HG02623 (cell line): Measurements from ENCODE around the gene ASAP3.
"Not testable (repeated sequence)": the region's sequence is repeated elsewhere in the genome, so short reads cannot be mapped to it uniquely, and the experiment has no call there.

Experiments used
- ATAC-seq: cut with Tn5 transposase; IDR thresholded peaks from one replicate; pipeline ENCODE4 v1.9.1; 2021; ENCODE audit warnings: moderate library complexity; ENCODE audit not compliant: unreplicated experiment

The ASAP3 gene

DNA sequence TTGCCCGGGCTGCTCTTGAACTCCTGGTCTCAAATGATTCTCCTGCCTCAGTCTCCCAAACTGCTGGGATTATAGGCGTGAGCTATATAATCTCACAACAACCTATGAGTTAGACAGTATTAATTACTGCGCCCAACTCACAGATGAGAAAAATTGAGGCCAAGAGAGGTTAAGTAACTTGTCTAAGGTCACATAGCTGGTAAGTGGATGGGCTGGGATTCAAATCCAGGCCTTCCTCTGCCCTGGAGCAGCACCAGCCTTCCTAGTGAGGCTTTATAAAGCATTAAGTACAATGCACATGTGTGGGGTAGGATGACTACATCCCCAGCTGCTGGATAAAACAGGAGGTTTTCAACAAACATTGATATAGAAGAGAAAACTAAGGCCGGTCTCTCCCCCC lies 31.9 kb upstream of the ASAP3 start:
- ATAC-seq, result no peak

DNA sequence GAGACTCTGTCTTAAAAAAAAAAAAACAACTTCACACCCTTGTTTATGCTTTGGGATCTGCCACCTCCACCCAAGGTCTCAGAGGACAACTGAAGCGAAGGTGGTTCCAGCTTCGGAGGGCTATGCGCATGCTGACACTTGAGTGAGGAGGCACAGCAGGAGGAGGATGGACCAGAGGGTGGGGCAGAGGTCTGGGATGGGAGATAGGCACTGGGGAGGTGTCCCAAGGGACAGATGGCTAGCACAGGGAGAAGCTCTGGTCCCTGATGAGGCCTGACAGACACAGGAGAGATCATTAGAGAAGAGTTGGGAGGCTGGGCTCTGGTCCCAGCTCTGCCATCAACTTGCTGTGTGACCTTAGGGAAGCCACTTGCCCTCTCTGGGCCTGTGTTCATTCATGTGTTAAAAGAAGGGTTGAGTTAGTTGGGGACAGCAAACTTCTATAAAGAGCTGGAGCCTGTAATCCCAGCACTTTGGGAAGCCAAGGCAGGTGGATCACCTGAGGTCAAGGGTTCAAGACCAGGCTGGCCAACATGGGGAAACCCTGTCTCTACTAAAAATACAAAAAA lies 30.2 kb upstream of the ASAP3 start:
- no peak for ATAC-seq

DNA sequence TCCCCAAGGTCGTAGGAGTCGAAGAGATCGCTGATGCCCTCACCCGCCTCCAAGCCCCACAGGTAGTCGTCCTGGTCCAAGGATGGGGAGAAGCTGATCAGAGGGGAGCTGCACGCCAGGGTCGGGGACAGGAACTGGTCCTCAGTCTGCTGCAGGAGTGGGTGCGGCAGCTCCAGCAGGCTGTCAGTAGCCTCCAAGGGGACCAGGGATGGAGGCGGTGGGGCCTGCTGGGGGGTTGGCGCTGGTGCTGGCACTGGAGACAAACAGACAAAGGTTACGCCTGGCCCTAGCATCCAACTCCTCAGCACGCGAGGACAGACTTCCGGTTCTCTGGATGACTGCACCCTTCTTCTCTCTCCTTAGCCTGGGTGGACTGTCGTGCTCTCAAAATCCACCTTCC lies 25.9 kb upstream of the ASAP3 start:
- ATAC-seq, result no peak

DNA sequence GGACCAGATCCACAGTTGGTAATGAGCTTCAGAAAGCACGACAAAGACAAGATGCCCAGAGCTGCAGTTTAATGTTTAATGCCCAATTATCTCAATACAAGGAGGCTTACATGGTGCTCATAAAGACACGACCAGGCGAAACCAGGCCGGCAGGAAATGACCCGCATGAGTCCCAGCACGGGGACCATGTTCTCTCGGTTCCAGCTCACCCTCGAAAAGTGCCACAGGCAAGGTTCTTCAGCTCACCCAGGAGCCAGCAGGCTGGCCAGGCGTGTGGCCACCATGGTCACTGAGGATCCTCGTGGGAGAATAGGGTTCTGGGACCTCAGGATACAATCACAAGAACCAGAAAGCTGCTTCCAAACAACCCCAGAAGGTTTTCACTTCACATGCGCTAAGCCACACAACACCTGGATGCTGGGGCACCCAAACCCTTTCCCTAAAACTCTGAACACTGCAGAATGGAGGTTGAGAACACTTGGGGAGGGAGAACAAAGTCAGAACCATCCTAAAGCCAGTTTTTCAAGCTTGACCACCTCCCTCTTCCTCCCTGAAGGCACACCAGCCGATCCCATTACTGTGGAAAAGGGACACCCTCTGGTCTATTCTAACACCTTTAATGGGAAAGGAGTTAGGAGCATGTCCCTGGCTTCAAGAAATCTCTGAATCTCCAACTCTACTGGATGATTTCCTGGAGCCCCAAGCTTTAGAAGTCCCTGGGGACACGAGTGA lies 22.6 kb upstream of the ASAP3 start:
- no peak for ATAC-seq

DNA sequence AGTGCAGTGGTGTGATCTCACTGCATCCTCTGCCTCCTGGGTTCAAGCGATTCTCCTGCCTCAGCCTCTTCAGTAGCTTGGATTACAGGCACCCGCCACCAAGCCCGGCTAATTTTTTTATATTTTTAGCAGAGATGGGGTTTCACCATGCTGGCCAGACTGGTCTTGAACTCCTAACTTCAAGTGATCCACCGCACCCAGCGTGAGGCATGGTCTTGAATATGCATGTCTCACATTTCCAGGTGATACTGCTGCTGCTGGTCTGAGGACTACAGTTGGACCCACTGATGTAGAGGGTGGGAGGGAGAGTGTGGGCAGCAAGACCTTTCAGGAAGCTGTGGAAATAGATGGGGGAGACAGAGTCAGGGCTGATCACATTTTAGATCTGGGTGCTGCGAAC lies 21.9 kb upstream of the ASAP3 start:
- ATAC-seq, result no peak

DNA sequence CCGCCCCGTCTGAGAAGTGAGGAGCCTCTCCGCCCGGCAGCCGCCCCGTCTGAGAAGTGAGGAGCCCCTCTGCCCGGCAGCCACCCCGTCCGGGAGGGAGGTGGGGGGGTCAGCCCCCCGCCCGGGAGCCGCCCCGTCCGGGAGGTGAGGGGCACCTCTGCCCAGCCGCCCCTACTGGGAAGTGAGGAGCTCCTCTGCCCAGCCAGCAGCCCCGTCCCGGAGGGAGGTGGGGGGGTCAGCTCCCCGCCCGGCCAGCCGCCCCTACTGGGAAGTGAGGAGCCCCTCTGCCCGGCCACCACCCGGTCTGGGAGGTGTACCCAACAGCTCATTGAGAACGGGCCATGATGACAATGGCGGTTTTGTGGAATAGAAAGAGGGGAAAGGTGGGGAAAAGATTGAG lies 20.2 kb upstream of the ASAP3 start:
- ATAC-seq, result not testable (repeated sequence)

DNA sequence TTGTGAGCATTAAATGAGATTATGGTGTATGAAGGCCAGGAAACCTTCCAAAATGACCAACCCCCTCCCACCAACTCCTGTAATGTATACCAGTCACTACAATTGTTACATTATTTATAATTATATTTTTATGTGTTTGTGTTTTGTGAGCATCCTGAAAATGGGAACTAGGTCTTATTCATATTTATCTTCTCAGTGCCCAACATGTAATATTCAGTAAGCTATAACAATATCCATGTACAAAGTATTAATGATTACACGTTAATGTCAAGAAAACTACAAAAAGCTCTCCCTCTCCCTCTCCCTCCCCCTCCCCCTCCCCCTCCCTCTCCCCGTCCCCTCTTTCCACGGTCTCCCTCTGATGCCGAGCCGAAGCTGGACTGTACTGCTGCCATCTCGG lies 19.0 kb upstream of the ASAP3 start:
- no peak for ATAC-seq

DNA sequence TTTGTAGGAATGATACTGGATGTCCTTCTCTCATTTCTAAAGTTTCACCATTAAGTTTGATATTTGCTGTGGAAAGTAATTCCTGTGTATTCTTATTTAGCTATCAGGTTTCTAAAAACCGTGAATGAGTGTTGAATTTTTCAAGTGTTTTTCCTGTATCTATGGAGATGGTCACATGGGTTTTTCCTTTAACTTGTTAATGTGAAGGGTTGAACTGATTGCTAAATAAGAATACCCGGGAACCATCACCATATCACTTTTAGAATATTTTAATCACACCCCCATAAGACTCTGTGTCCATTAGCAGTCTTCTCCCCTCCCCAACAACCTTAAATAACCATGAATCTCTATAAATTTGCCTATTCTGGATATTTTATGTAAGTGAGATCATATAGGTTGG lies 16.5 kb upstream of the ASAP3 start:
- ATAC-seq, result no peak

DNA sequence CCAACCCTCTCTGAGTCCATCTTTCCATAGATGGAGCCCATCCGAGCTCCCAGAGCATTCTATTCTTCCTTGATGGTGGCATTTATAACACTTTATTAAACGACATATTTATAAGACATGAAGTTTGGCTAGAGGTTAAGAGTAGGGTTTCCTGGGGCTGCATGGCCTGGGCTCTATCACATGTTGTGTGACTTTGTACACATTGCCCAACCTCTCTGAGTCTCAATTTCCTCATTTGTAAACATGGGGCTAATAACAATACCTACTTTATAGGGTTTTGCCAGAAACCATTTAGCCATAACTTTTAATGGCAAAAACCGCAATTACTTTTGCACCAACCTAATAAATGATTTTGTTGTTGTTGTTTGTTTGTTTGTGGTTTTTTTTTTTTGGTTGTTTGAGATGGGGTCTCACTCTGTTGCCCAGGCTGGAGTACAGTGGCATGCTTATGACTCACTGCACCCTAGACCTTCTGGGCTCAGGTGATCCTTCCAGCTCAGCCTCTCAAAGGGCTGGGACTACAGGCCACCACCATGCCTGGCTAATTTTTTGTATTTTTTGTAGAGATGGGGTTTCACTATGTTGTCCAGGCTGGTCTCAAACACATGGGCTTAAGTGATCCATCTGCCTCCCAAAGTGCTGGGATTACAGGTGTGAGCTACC lies 13.9 kb upstream of the ASAP3 start:
- no peak for ATAC-seq

DNA sequence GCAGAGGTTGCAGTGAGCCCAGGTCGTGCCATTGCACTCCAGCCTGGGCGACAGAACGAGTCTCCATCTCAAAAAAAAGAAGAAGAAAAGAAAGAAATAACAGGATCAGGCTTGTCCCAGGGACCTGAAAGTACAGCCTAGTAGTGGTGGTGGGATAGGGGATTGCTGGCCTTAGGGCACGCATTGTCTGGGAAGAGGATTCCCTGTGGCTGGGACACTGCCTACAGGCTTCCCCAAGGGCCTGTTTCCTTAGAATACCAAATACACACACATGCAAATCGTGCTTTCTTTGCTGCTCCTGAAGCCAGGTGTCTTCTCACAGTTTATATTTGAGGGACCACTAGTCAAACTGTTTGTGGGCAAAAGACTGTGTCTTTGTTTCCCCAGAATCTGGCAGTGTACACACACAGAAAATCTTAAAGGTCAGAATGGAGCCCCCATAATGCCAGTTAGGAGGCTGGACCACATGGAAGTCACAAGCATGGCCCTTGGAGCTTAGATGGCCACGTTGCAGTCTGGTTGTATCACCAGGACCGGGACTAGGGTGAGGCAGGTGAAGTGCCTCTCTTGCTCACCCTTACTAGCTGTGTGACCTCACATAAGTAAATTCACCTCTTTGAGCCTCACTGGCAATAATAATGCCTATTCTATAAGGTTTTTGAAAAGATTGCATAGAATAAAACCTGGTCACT lies 12.7 kb upstream of the ASAP3 start:
- no peak for ATAC-seq

DNA sequence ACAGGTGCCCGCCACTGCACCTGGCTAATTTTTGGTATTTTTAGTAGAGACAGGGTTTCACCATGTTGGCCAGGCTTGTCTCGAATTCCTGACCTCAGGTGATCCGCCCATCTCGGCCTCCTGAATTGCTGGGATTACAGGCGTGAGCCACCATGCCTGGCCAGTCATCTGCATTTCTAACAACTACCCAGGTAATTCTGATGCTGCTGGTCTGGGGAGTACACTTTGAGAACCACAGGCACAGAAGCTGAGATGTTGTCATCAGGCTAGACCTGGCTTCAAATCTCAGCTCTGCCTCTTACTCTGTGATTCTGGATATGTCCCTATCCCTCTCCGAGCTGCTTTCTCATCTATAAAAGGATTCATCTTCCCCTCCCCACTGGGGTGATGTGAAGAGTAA lies 10.9 kb upstream of the ASAP3 start:
- ATAC-seq, result not testable (repeated sequence)

DNA sequence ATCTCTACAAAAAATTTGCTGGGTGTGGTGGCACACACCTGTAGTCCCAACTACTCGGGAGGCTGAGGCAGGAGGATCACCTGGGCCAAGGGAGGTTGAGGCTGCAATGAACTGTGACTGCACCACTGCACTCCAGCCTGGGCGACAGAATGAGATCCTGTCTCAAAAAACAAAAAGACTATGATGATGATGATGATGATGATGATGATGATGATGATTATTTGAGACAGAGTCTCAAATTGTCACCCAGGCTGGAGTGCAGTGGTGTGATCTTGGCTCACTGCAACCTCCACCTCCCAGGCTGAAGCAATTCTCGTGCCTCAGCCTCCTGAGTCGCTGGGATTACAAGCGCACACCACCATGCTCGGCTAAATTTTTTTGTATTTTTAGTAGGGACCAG lies 8.8 kb upstream of the ASAP3 start:
- ATAC-seq, result not testable (repeated sequence)

DNA sequence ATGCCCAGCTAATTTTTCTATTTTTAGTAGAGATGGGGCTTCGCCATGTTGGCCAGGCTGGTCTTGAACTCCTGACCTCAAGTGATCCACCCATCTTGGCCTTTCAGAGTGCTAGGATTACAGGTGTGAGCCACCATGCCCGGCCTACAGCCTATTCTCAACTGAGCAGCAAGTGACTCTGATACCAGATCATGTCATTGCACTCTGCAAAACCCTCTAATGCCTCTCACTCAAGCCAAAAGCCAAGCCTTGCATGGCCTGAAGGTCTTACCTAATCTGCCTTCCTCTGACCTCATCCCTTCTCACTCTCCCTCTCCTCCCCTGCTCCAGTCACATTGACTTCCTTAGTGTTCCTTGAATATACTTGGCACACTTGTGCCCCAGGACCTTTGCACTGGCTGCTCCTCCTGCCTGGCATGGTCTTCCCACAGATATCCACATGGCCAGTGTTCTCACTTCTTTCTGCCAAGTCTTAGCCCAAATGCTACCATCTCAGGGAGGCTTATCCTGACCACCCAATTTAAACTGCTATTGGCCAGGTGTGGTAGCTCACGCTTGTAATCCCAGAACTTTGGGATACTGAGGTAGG lies 8.2 kb upstream of the ASAP3 start:
- no peak for ATAC-seq

DNA sequence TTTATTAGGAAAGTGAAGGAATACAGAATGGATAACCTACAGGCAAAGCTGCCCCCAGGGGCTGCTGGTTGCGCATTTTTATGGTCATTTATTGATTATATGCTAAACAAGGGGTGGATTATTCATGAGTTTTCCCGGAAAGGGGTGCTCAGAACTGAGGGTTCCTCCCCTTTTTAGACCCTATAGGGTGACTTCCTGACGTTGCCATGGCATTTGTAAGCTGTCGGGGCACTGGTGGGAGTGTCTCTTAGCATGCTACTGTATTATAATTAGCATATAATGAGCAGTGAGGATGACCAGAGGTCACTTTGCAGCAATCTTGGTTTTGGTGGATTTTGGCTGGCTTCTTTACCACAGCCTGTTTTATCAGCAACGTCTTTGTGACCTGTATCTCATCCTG lies 5.9 kb upstream of the ASAP3 start:
- no peak for ATAC-seq

DNA sequence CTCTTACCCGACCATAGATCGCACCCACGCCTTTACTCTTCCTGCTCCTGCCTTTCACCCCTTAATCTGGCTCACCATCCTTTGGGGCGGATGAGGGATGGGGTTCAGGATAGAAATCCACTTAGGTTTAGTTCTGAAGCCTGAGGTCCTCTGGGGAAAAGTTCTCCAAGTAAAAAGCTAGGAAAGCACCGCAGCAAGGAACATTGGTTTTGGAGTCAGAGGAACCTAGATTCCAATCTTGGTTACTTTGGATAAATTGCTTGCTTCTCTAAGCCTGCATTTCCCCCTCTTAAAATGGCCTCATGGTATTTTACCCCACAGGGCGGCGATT lies 988 bp upstream of the ASAP3 start:
- ATAC-seq, result no peak

DNA sequence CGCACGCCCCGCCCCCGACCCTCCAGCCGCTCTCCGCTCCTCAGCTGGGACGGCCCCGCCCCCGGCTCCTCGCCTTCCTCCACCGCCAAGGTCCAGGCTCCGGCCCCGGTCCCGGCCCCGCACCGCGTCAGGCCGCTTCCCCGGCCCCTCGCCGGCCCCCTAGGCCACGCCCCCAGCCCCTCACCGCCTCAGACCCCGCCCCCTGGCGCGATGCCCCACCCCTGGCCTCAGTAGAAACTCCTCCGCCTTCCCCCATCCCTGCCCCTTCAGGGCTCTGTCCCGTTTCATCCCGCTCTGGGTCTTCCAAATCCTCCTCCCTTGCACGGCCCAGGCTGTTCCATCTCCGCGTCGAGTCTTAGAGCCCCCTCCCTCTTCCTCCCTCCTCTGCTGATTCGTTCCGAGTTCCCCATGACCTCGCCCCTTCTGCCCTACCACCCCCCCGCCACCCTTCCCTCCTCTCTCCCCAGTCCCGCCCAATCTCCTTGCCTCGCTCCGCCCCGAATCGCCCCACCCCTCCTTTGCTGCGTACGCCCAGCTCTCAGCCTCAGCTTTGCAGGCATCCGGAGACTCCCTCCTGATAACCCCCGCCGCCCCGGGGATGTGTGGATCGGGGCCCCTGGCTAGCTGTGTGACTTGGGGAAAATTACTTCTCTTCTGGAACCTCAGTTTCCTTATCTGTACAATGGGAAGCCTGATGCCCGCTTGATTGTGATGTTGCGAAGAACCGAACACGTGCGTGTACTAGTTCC lies 448 bp upstream of the ASAP3 start:
- no peak for ATAC-seq

DNA sequence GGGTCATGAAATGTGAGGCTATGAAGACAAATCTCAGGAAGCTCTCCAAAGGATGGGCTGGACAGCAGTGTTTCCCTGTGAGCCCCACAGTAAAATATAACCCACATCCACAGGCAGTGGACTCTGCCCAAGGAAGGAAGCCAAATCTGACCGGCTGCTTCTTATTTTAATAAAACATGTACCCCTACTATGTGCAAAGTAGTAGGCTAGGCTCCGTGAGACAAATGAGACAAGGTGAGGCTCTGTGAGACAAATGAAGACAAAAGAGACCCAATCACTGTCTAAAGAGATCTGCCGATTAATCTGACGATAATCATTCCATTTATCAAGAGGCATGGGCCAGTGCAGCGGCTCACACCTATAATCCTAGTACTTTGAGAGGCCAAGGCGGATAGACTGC lies 2.1 kb downstream of the ASAP3 start:
- ATAC-seq, result no peak

DNA sequence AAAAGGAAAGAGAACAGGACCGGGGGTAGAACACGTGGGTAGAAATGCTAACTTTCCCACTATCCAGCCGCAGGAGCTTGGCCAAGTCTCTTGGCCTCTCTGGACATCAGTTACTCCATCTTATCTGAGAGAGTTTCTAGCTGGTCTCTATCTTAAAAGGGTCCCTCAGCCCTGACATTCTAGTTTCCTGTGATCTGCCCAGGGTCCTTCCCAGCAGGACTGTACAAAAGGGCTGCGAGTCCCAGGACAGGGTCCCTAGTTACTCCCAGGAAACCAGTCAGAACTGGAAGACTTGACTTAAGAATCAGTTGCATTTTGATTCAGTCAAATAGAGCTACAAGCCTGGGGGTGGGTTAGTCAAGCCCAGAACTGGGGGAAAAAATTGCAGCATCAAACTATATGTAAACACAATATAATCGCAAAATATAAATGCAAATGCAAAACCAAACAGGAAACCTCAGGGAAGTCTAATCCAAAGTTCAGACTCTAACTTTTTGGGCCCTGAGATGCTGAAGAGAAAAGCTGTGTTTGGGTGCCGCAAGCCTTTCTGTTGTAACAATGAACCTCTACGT lies 2.9 kb downstream of the ASAP3 start:
- no peak for ATAC-seq

DNA sequence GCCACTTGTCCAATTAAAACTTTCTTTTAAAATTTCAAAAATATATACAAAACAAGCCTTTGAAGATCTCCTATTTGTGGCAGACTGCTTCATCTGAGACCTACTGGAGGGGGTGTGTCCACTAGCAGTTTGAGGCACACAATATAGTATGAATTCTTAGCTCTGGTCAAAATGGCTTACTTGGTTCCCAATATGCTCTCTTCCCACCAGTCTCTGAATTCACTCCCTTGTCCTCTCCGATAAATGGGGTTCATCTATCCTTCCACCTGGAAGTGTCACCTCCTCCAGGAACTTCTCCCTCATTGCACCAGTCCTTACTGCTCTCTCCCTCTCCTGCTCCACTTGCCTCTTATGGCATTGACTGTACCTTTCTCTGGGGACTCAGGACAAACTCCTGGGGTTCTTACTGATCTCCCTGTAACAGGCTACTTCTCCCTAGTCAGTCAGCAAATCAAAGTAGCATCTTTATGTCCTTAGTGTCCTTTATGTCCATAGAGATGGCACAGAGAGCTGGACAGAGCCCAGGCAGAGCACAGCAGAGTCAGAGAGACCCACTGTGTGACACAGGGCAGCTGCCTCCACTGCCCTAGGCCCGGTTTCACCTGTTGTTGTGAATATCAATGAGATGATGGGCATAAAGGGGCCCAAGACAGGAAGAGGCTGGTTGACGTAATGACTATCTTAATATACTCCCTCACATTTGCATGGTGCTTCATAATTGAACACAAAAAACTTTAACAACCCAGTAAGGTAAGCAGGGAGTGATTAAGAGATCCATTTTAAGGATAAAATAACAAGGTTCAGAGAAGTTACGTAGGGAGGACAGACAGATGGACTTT lies 3.6 kb downstream of the ASAP3 start:
- no peak for ATAC-seq

DNA sequence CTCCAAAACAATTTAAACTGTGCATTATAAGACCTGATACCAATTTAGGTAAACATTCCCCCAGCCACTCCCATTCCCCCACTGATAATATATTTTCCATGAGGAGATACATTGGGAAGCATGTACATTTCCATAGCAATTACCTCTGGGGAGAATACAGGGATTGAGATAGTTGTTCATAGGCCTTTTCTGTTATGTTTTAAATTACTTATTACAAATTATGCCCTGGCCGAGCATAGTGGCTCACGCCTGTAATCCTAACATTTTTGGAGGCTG lies 4.4 kb downstream of the ASAP3 start:
- ATAC-seq, result no peak
